ENCODE results near the gene ANLN. TPM values are rescaled to one million over a fixed set of nuclear protein-coding genes. Genes with fewer than 3 reads are reported as not detected.

Gene ANLN
- polyA plus RNA-seq, 1 donor (not counting 4 experiments of a cell fraction or from before 2014, with no cell fraction given) = 65.8 TPM

- peak overlapping the region; percentile 88 for H3K4me2 ChIP-seq (ENCODE audit: control insufficient read depth, extremely low read depth, insufficient read depth, low read depth, low read length)
- no peak for DNase-seq (ENCODE audit: low read depth, low spot score)
- peaks cover 2 to 20% of the 10 kb centered on the region in 2 experiments for H3K36me3 ChIP-seq (ENCODE audit: control insufficient read depth in 2 of 2, extremely low read depth in 1 of 2, insufficient read depth in 2 of 2, low read length in 2 of 2)
- H3K27me3 ChIP-seq (ENCODE audit: control insufficient read depth, extremely low read depth, insufficient read depth, low read length) = no peaks in the 10 kb centered on the region
- no peak overlapping the region for H3K4me3 ChIP-seq (ENCODE audit: control insufficient read depth in 2 of 3, extremely low read depth in 1 of 3, insufficient read depth in 2 of 3, low read depth in 1 of 3, low read length in 3 of 3)
- peaks cover 31% of the 10 kb centered on the region for H3K4me1 ChIP-seq (ENCODE audit: control insufficient read depth, extremely low read depth, insufficient read depth, low read length)
- TF ChIP-seq EZH2 (IDR thresholded peaks at IDR 0.05; ENCODE audit: low read length) (no peak), CTCF (optimal IDR thresholded peaks at IDR 0.05 in 1 of 3, IDR thresholded peaks at IDR 0.05 in 1 of 3, conservative IDR thresholded peaks at IDR 0.05 in 1 of 3; ENCODE audit: extremely low read depth in 1 of 3, insufficient read depth in 2 of 3, low read length in 3 of 3) (no peak)
- peak overlapping the region; percentile 21 for H2AFZ ChIP-seq (ENCODE audit: control insufficient read depth, low read length)
- H4K20me1 ChIP-seq (ENCODE audit: control insufficient read depth, extremely low read depth, insufficient read depth, low read length) = peaks cover 2% of the 10 kb centered on the region
- H3K9me1 ChIP-seq (ENCODE audit: control insufficient read depth, extremely low read depth, insufficient read depth, low read length) = no peaks in the 10 kb centered on the region
- peaks cover 86% of the 10 kb centered on the region for H3K79me2 ChIP-seq (ENCODE audit: control insufficient read depth, insufficient read depth, low read length)
- dilution Hi-C loops (cut with MboI; ENCODE audit: extremely low pct_ligation_motif_present, low sequenced_read_pairs) = no loop called here
- no peaks in the 10 kb centered on the region for H3K9me3 ChIP-seq (ENCODE audit: control insufficient read depth, low read depth, low read length)
- peak overlapping the region; percentile 59 for H3K9ac ChIP-seq (ENCODE audit: control insufficient read depth, extremely low read depth, insufficient read depth, low read length)
- peak overlapping the region; percentile 98 for H3K27ac ChIP-seq (ENCODE audit: control insufficient read depth, insufficient read depth, low read length)
- no peak for FAIRE-seq
Measured at GRCh38 chr7:36393826-36394225, 4.2 kb downstream of the ANLN start.

GRCh38 chr7:36395171-36395894 is 5.7 kb downstream of the ANLN start:
- Histone ChIP-seq H3K4me1 (ENCODE audit: control insufficient read depth, extremely low read depth, insufficient read depth, low read length) (peaks cover 25% of the 10 kb centered on the region), H3K9ac (ENCODE audit: control insufficient read depth, extremely low read depth, insufficient read depth, low read length) (no peak overlapping the region), H3K27ac (ENCODE audit: control insufficient read depth, insufficient read depth, low read length) (no peak overlapping the region), H3K27me3 (ENCODE audit: control insufficient read depth, extremely low read depth, insufficient read depth, low read length) (no peaks in the 10 kb centered on the region), H3K9me3 (ENCODE audit: control insufficient read depth, low read depth, low read length) (no peaks in the 10 kb centered on the region), H3K36me3 (ENCODE audit: control insufficient read depth in 2 of 2, extremely low read depth in 1 of 2, insufficient read depth in 2 of 2, low read length in 2 of 2) (peaks cover 2 to 24% of the 10 kb centered on the region in 2 experiments), H3K4me3 (ENCODE audit: control insufficient read depth in 2 of 3, extremely low read depth in 1 of 3, insufficient read depth in 2 of 3, low read depth in 1 of 3, low read length in 3 of 3) (no peak overlapping the region), H3K9me1 (ENCODE audit: control insufficient read depth, extremely low read depth, insufficient read depth, low read length) (no peaks in the 10 kb centered on the region), H3K79me2 (ENCODE audit: control insufficient read depth, insufficient read depth, low read length) (peaks cover 96% of the 10 kb centered on the region), H3K4me2 (ENCODE audit: control insufficient read depth, extremely low read depth, insufficient read depth, low read depth, low read length) (no peak overlapping the region), H2AFZ (ENCODE audit: control insufficient read depth, low read length) (no peak overlapping the region), H4K20me1 (ENCODE audit: control insufficient read depth, extremely low read depth, insufficient read depth, low read length) (peaks cover 2% of the 10 kb centered on the region)
- FAIRE-seq (no peak), DNase-seq (ENCODE audit: low read depth, low spot score) (no peak)
- TF ChIP-seq CTCF (optimal IDR thresholded peaks at IDR 0.05 in 1 of 3, IDR thresholded peaks at IDR 0.05 in 1 of 3, conservative IDR thresholded peaks at IDR 0.05 in 1 of 3; ENCODE audit: extremely low read depth in 1 of 3, insufficient read depth in 2 of 3, low read length in 3 of 3) = no peak
- TF ChIP-seq EZH2 (IDR thresholded peaks at IDR 0.05; ENCODE audit: low read length) = no peak
- dilution Hi-C loops (cut with MboI; ENCODE audit: extremely low pct_ligation_motif_present, low sequenced_read_pairs) = no loop called here

Measured in keratinocyte (primary cell).